Esophagus squamous epithelium (tissue), 4 donors: Measurements from ENCODE around the gene DNAH10.

Source experiments
- POLR2A ChIP-seq, 4 donors: fragments of 450-650 bp; IDR thresholded peaks; one replicate each; pipeline ENCODE4 v1.6.1; 2017; ENCODE audit warnings: antibody characterized with exemption in 4 of 4, mild to moderate bottlenecking in 4 of 4, moderate library complexity in 3 of 4
- TF ChIP-seq, protein P1 (sequence below), 6 experiments: fragments of 450-650 bp in 4 of 6; fragments of 200-600 bp in 2 of 6; sonication (generic) in 2 of 6; IDR thresholded peaks; one replicate each; pipeline ENCODE4 v1.5.1; 2016 to 2019; ENCODE audit warnings: antibody characterized with exemption in 6 of 6, mild to moderate bottlenecking in 4 of 6, moderate library complexity in 4 of 6

DNA sequence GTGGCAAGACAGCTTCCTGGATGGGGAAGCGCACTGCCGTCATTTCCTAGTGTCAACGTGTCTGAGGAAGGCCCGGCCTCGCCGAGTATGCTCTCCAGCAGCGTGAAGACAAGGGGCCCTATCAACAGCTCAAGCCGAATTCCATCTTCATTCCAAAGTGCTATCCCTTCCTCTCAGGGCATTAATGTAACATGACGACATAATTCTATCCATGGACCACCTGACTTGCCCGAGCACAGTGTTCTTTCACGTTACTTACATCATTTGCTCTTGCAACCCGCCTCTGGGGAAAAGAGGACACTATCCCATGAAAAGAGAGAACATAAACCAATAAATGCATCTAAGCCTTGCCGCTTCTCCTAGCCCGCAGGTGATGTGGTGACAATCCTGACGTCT is 187.7 kb downstream of the DNAH10 start:
- TF ChIP-seq, protein P1, sequence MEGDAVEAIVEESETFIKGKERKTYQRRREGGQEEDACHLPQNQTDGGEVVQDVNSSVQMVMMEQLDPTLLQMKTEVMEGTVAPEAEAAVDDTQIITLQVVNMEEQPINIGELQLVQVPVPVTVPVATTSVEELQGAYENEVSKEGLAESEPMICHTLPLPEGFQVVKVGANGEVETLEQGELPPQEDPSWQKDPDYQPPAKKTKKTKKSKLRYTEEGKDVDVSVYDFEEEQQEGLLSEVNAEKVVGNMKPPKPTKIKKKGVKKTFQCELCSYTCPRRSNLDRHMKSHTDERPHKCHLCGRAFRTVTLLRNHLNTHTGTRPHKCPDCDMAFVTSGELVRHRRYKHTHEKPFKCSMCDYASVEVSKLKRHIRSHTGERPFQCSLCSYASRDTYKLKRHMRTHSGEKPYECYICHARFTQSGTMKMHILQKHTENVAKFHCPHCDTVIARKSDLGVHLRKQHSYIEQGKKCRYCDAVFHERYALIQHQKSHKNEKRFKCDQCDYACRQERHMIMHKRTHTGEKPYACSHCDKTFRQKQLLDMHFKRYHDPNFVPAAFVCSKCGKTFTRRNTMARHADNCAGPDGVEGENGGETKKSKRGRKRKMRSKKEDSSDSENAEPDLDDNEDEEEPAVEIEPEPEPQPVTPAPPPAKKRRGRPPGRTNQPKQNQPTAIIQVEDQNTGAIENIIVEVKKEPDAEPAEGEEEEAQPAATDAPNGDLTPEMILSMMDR (IDR thresholded peaks at IDR 0.05) = no peak
- no peak for TF ChIP-seq POLR2A (IDR thresholded peaks at IDR 0.05)
